B cell (primary cell): ENCODE measurements around the gene ZIC4. TPM values are rescaled to one million over a fixed set of nuclear protein-coding genes. Genes with fewer than 3 reads are reported as not detected.

Source experiments
- ATAC-seq: fragments of 200-7000 bp; cut with Tn5 transposase; one replicate; pipeline ENCODE4 v1.10.0; 2021; ENCODE audit warnings: low read depth, mild to moderate bottlenecking, moderate number of reproducible peaks, moderate library complexity
- CTCF ChIA-PET: fragments of 350-600 bp; sonication (Branson Sonifier 250); formaldehyde crosslinking; loops from one replicate; lab custom pipeline; 2021; ENCODE audit warnings: antibody characterized with exemption, inconsistent platforms; lab: Charles Lee
- POLR2A ChIA-PET: fragments of 350-600 bp; sonication (Branson Sonifier 250); formaldehyde crosslinking; loops from one replicate; lab custom pipeline; 2021; ENCODE audit warnings: antibody characterized with exemption; lab: Charles Lee
- DNase-seq: peaks from one replicate; pipeline ENCODE4 v3.0.0; 2013
- H2AFZ ChIP-seq: 2 replicates; pipeline ENCODE4 v1.6.1; 2012; ENCODE audit warnings: mild to moderate bottlenecking, low read depth, low read length; ENCODE audit not compliant: insufficient read depth, poor library complexity, severe bottlenecking
- H3K27ac ChIP-seq, 2 donors: 1 replicate in 1 of 2; 2 replicates in 1 of 2; pipeline ENCODE4 v1.5.1; 2012 to 2013; ENCODE audit warnings: low read length in 2 of 2, mild to moderate bottlenecking in 2 of 2, moderate library complexity in 1 of 2
- H3K27me3 ChIP-seq, 4 experiments: fragments of 200-600 bp in 1 of 4; sonication (generic) in 1 of 4; replicated peaks in 1 of 4; 1 replicate in 2 of 4; 2 replicates in 2 of 4; pipeline versions ENCODE4 v1.6.1 to v1.7.0; 2013 to 2016; ENCODE audit warnings: low read length in 3 of 4, mild to moderate bottlenecking in 2 of 4, mixed read lengths in 1 of 4, moderate library complexity in 1 of 4; ENCODE audit not compliant: insufficient read depth in 4 of 4, control insufficient read depth in 3 of 4; ENCODE audit errors: control extremely low read depth in 1 of 4
- H3K36me3 ChIP-seq, 2 experiments: replicated peaks in 1 of 2; 1 replicate in 1 of 2; 2 replicates in 1 of 2; pipeline versions ENCODE4 v1.6.1 to v1.7.1; 2013; ENCODE audit warnings: low read length in 1 of 2; ENCODE audit not compliant: insufficient read depth in 2 of 2, control insufficient read depth in 1 of 2; ENCODE audit errors: control extremely low read depth in 1 of 2, extremely low read depth in 1 of 2
- H3K4me1 ChIP-seq, 2 donors: fragments of 200-600 bp in 1 of 2; sonication (generic) in 1 of 2; 1 replicate in 1 of 2; 2 replicates in 1 of 2; pipeline versions ENCODE4 v1.5.1 to v1.6.1; 2013 to 2017; ENCODE audit warnings: low read length in 2 of 2; ENCODE audit not compliant: control insufficient read depth in 2 of 2, insufficient read depth in 2 of 2
- H3K4me2 ChIP-seq: replicated peaks from 2 replicates; pipeline ENCODE3; 2012; ENCODE audit warnings: mild to moderate bottlenecking, low read depth, low read length; ENCODE audit not compliant: poor library complexity, severe bottlenecking
- H3K4me3 ChIP-seq, 5 experiments: fragments of 200-600 bp in 1 of 5; sonication (generic) in 1 of 5; 1 replicate in 3 of 5; 2 replicates in 2 of 5; pipeline versions ENCODE4 v1.5.1 to v1.7.0; 2011 to 2016; ENCODE audit warnings: low read length in 4 of 5, mild to moderate bottlenecking in 4 of 5, low read depth in 2 of 5, control low read depth in 1 of 5, moderate library complexity in 1 of 5; ENCODE audit not compliant: insufficient read depth in 1 of 5; ENCODE audit errors: control extremely low read depth in 1 of 5, extremely low read depth in 1 of 5
- H3K79me2 ChIP-seq: fragments of 200-600 bp; sonication (generic); one replicate; pipeline ENCODE4 v1.6.0; 2016; ENCODE audit warnings: low read length; ENCODE audit not compliant: control insufficient read depth, insufficient read depth
- H3K9ac ChIP-seq: fragments of 200-600 bp; sonication (generic); 2 replicates; pipeline ENCODE4 v1.6.1; 2017; ENCODE audit warnings: mild to moderate bottlenecking, low read length, moderate library complexity
- H3K9me3 ChIP-seq, 3 donors: one replicate each; pipeline versions ENCODE4 v1.6.1 to v1.7.1; 2013; ENCODE audit warnings: low read length in 2 of 3; ENCODE audit not compliant: control insufficient read depth in 2 of 3, insufficient read depth in 1 of 3; ENCODE audit errors: control extremely low read depth in 1 of 3
- H4K20me1 ChIP-seq: 2 replicates; pipeline ENCODE4 v1.6.0; 2012; ENCODE audit warnings: mild to moderate bottlenecking, low read length; ENCODE audit not compliant: insufficient read depth, control insufficient read depth, poor library complexity, severe bottlenecking
- H3K27ac Mint-ChIP-seq: one replicate; pipeline ENCODE4 v1.8.0; 2021; ENCODE audit warnings: mixed read lengths
- H3K27me3 Mint-ChIP-seq: one replicate; pipeline ENCODE4 v1.8.0; 2021; ENCODE audit warnings: mixed read lengths
- H3K4me1 Mint-ChIP-seq: one replicate; pipeline ENCODE4 v1.8.0; 2021; ENCODE audit warnings: mixed read lengths
- H3K4me3 Mint-ChIP-seq: one replicate; pipeline ENCODE4 v1.8.0; 2021; ENCODE audit warnings: mixed read lengths
- H3K9me3 Mint-ChIP-seq: one replicate; pipeline ENCODE4 v1.8.0; 2022; ENCODE audit warnings: mixed read lengths; ENCODE audit not compliant: insufficient read depth
- EZH2 ChIP-seq: IDR thresholded peaks from 2 replicates; pipeline ENCODE4 v1.6.1; 2012; ENCODE audit warnings: borderline replicate concordance, low read depth, mild to moderate bottlenecking, moderate library complexity, low read length; ENCODE audit not compliant: insufficient read depth, poor library complexity, severe bottlenecking
- WGBS: methylation state at CpG from one replicate; pipeline ENCODE4 v1.1.5; 2013; ENCODE audit warnings: missing lambda C conversion rate; ENCODE audit not compliant: insufficient coverage; 5-methylcytosine and 5-hydroxymethylcytosine counted together
- intact Hi-C: fragments of 100-400 bp; cut with micrococcal nuclease; formaldehyde crosslinking; loops from one replicate; pipeline ENCODE4 v1.10.0; 2022
- polyA plus RNA-seq: library from polyadenylated mRNA; depleted of rRNA; stranded (reverse); fragments of >200 nt; gene quantifications from 2 replicates; pipeline ENCODE4 v1.2.3, GENCODE V29; 2012
- total RNA-seq, 2 donors: library from RNA; stranded (reverse); fragments of 120-200 nt in 1 of 2; gene quantifications; 1 replicate in 1 of 2; 2 replicates in 1 of 2; pipeline versions ENCODE4 v1.2.3 to v1.2.4, GENCODE V29; 2013 to 2022
- TF ChIP-seq, protein P1 (sequence below): fragments of 200-600 bp; IDR thresholded peaks from one replicate; pipeline ENCODE4 v1.8.0; 2022; ENCODE audit warnings: antibody characterized with exemption, mild to moderate bottlenecking

The ZIC4 gene
- total and polyA plus RNA-seq, 2 donors (not counting 1 experiment from before 2014, with no cell fraction given): not detected

DNA sequence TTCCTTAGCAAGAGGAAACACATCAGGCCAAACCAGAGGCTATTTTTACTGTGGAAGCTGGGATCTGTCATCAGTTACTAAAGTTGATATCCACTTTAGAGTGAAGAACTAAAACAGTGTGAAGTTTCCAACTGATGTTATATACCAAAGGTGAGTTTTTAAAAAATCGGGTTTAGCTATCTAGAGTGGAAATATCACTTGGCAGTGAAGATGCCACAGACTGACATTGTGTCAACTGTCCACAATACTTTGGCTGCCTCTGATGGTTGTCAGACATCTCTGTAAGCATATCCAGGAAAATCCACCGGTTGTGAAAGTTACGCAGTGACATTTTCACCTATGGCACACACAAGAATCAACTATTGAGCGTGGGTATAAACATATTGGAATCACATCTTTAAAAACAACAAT is 12.0 kb upstream of the ZIC4 start:
- intact Hi-C loops: no loop called here
- Histone ChIP-seq H3K27me3 (peaks cover 2 to 69% (median 52%) of the 10 kb centered on the region in 4 experiments), H2AFZ (no peak overlapping the region), H3K4me2 (no peak overlapping the region), H3K4me3 (no peak overlapping the region), H3K27ac (no peak overlapping the region), H3K4me1 (peaks cover 9 to 10% of the 10 kb centered on the region in 2 donors), H3K36me3 (no peaks in the 10 kb centered on the region), H4K20me1 (no peaks in the 10 kb centered on the region), H3K9ac (no peak overlapping the region), H3K9me3 (peaks cover 0 to 35% (median 0%) of the 10 kb centered on the region in 3 donors), H3K79me2 (no peaks in the 10 kb centered on the region)
- ChIA-PET POLR2A (no interaction called here), CTCF (no interaction called here)
- Mint-ChIP-seq H3K27me3 (peaks cover 78% of the 10 kb centered on the region), H3K9me3 (peaks cover 4% of the 10 kb centered on the region), H3K27ac (no peak overlapping the region), H3K4me1 (peaks cover 7% of the 10 kb centered on the region), H3K4me3 (no peak overlapping the region)
- 25% methylated on average over 1 of the region's 4 CpGs for WGBS
- DNase-seq: no peak
- TF ChIP-seq, protein P1, sequence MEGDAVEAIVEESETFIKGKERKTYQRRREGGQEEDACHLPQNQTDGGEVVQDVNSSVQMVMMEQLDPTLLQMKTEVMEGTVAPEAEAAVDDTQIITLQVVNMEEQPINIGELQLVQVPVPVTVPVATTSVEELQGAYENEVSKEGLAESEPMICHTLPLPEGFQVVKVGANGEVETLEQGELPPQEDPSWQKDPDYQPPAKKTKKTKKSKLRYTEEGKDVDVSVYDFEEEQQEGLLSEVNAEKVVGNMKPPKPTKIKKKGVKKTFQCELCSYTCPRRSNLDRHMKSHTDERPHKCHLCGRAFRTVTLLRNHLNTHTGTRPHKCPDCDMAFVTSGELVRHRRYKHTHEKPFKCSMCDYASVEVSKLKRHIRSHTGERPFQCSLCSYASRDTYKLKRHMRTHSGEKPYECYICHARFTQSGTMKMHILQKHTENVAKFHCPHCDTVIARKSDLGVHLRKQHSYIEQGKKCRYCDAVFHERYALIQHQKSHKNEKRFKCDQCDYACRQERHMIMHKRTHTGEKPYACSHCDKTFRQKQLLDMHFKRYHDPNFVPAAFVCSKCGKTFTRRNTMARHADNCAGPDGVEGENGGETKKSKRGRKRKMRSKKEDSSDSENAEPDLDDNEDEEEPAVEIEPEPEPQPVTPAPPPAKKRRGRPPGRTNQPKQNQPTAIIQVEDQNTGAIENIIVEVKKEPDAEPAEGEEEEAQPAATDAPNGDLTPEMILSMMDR: no peak
- TF ChIP-seq EZH2: no peak
- no peak for ATAC-seq

- Histone ChIP-seq H3K4me1 (peaks cover 13 to 17% of the 10 kb centered on the region in 2 donors), H3K27me3 (peaks cover 2 to 69% (median 52%) of the 10 kb centered on the region in 4 experiments), H3K27ac (no peak overlapping the region), H3K4me3 (no peak overlapping the region), H3K79me2 (no peaks in the 10 kb centered on the region), H3K9ac (no peak overlapping the region), H2AFZ (no peak overlapping the region), H3K36me3 (no peaks in the 10 kb centered on the region), H3K9me3 (peaks cover 0 to 35% (median 0%) of the 10 kb centered on the region in 3 donors), H4K20me1 (no peaks in the 10 kb centered on the region), H3K4me2 (no peak overlapping the region)
- ATAC-seq (no peak), DNase-seq (no peak)
- H3K27me3 Mint-ChIP-seq: peaks cover 76% of the 10 kb centered on the region
- H3K9me3 Mint-ChIP-seq: peaks cover 5% of the 10 kb centered on the region
- peaks cover 11% of the 10 kb centered on the region for H3K4me1 Mint-ChIP-seq
- no peak overlapping the region for H3K27ac Mint-ChIP-seq
- intact Hi-C loops: no loop called here
- CTCF ChIA-PET: no interaction called here
- POLR2A ChIA-PET: no interaction called here
- no peak overlapping the region for H3K4me3 Mint-ChIP-seq
- WGBS: 25% methylated on average over 1 of the region's 7 CpGs
- TF ChIP-seq, protein P1: no peak
- TF ChIP-seq EZH2: no peak
Observed at GRCh38 chr3:147417551-147418295, 11.4 kb upstream of the ZIC4 start.
